Measurements from ENCODE around the gene PCDHGA10. TPM values are rescaled to one million over a fixed set of nuclear protein-coding genes. Genes with fewer than 3 reads are reported as not detected.
"Not testable (repeated sequence)": the region's sequence is repeated elsewhere in the genome, so short reads cannot be mapped to it uniquely, and the experiment has no call there.

The PCDHGA10 gene
- total RNA-seq, 5 donors from 2014 or later (not counting 1 experiment from before 2014, with no cell fraction given): 0.10 to 0.53 (median 0.32) TPM

DNA sequence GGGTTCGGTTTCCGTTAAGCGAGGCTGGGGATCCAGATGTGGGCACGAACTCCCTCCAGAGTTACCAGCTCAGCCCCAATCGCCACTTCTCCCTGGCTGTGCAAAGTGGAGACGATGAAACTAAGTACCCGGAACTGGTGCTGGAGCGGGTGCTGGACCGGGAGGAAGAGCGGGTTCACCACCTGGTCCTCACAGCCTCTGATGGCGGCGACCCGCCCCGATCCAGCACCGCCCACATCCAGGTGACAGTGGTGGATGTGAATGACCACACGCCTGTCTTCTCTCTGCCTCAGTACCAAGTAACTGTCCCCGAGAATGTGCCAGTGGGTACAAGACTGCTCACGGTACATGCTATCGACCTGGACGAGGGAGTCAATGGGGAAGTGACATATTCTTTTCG is 29.4 kb upstream of the PCDHGA10 start:
- Mint-ChIP-seq H3K4me1 (peaks cover 0 to 6% (median 0%) of the 10 kb centered on the region in 3 donors), H3K4me3 (no peak overlapping the region), H3K36me3 (peaks cover 10% of the 10 kb centered on the region), H3K9me3 (peaks cover under 1 to 39% (median 32%) of the 10 kb centered on the region in 3 donors), H3K27me3 (peaks cover 69 to 79% of the 10 kb centered on the region in 2 donors), H3K27ac (no peak overlapping the region)
- Histone ChIP-seq H3K4me1 (ENCODE audit: control insufficient read depth in 1 of 2, extremely low read depth in 1 of 2, insufficient read depth in 2 of 2, low read length in 2 of 2) (no peaks in the 10 kb centered on the region), H3K27me3 (replicated peaks in 1 of 2; ENCODE audit: control insufficient read depth in 2 of 2, extremely low read depth in 1 of 2, insufficient read depth in 2 of 2, low read length in 1 of 2) (peaks cover 17 to 37% of the 10 kb centered on the region in 2 experiments), H3K27ac (ENCODE audit: low read length) (no peak overlapping the region), H3K36me3 (ENCODE audit: control insufficient read depth in 2 of 2, extremely low read depth in 1 of 2, insufficient read depth in 1 of 2, low read length in 1 of 2) (no peaks in the 10 kb centered on the region), H3K4me3 (ENCODE audit: control insufficient read depth in 1 of 2, extremely low read depth in 1 of 2, low read length in 1 of 2) (no peak overlapping the region), H3K9me3 (peaks cover 11% of the 10 kb centered on the region)
- 38% methylated on average over 12 of the region's 21 CpGs for WGBS (ENCODE audit: insufficient coverage)
- no peak for ATAC-seq (replicated peaks in 1 of 4)
- CTCF ChIA-PET: no interaction called here
- no peak for DNase-seq
- POLR2A ChIA-PET: no interaction called here

DNA sequence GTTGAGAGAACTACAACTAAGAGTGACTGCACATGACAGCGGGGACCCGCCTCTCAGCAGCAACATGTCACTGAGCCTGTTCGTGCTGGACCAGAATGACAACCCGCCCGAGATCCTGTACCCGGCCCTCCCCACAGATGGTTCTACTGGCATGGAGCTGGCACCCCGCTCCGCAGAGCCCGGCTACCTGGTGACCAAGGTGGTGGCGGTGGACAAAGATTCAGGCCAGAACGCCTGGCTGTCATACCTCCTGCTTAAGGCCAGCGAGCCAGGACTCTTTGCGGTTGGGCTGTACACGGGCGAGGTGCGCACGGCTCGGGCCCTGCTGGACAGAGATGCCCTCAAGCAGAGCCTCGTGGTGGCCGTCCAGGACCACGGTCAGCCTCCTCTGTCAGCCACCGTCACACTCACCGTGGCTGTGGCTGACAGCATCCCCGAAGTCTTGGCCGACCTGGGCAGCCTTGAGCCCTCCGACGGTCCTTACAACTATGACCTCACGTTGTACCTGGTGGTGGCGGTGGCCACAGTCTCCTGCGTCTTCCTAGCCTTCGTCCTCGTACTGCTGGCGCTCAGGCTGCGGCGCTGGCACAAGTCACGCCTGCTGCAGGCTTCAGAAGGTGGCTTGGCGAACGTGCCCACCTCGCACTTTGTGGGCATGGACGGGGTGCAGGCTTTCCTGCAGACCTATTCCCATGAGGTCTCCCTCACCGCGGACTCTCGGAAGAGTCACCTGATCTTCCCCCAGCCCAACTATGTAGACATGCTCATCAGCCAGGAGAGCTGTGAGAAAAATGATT is 28.1 kb upstream of the PCDHGA10 start:
- peaks cover 0 to 6% (median 0%) of the 10 kb centered on the region in 3 donors for H3K4me1 Mint-ChIP-seq
- Histone ChIP-seq H3K27me3 (replicated peaks in 1 of 2; ENCODE audit: control insufficient read depth in 2 of 2, extremely low read depth in 1 of 2, insufficient read depth in 2 of 2, low read length in 1 of 2) (peaks cover 17 to 49% of the 10 kb centered on the region in 2 experiments), H3K4me1 (ENCODE audit: control insufficient read depth in 1 of 2, extremely low read depth in 1 of 2, insufficient read depth in 2 of 2, low read length in 2 of 2) (no peaks in the 10 kb centered on the region), H3K27ac (ENCODE audit: low read length) (no peak overlapping the region), H3K36me3 (ENCODE audit: control insufficient read depth in 2 of 2, extremely low read depth in 1 of 2, insufficient read depth in 1 of 2, low read length in 1 of 2) (no peaks in the 10 kb centered on the region), H3K9me3 (peaks cover 9% of the 10 kb centered on the region), H3K4me3 (ENCODE audit: control insufficient read depth in 1 of 2, extremely low read depth in 1 of 2, low read length in 1 of 2) (no peak overlapping the region)
- H3K4me3 Mint-ChIP-seq: no peak overlapping the region
- peaks cover 4 to 37% (median 31%) of the 10 kb centered on the region in 3 donors for H3K9me3 Mint-ChIP-seq
- H3K36me3 Mint-ChIP-seq: peaks cover 7% of the 10 kb centered on the region
- DNase-seq (no peak), ATAC-seq (replicated peaks in 1 of 4) (no peak)
- no peak overlapping the region for H3K27ac Mint-ChIP-seq
- H3K27me3 Mint-ChIP-seq: peaks cover 71 to 80% of the 10 kb centered on the region in 2 donors
- WGBS (ENCODE audit: insufficient coverage): 55% methylated on average over 43 of the region's 43 CpGs
- ChIA-PET CTCF (no interaction called here), POLR2A (no interaction called here)

DNA sequence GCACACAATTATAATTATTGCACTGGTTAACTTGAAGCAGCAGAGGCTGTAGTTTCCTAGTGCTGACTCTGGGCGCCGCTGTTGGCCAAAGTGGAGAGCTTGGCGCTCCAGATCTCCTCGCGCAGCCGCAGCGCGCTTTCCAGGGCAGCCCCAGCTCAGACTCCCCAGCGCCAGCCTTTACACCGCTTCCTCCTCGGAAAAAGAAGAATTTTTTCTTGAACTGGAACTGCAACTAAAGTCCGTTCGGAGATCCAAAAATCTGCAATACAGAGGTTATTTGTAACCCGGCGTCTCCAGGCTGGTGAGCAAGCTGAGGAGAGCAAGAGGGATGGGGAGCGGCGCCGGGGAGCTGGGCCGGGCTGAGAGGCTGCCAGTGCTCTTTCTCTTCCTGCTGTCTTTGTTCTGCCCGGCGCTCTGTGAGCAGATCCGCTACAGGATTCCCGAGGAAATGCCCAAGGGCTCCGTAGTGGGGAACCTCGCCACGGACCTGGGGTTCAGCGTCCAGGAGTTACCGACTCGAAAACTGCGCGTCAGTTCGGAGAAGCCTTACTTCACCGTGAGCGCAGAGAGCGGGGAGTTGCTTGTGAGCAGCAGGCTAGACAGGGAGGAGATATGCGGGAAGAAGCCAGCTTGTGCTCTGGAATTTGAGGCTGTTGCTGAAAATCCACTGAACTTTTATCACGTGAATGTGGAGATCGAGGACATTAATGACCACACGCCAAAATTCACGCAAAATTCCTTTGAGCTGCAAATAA is 25.1 kb upstream of the PCDHGA10 start, which contains the start of gene PCDHGB4:
Gene PCDHGB4, plus strand, starts transcription at position 142 of the 755 bp plus-strand sequence. Its CDS starts 187 bp downstream, at position 329.
- H3K36me3 Mint-ChIP-seq: peaks cover 13% of the 10 kb centered on the region
- WGBS (ENCODE audit: insufficient coverage): 42% methylated on average over 11 of the region's 40 CpGs
- H3K27ac ChIP-seq (ENCODE audit: low read length); H3K27ac Mint-ChIP-seq; H3K4me1 ChIP-seq (ENCODE audit: control insufficient read depth in 1 of 2, extremely low read depth in 1 of 2, insufficient read depth in 2 of 2, low read length in 2 of 2); H3K9me3 ChIP-seq; H3K4me1 Mint-ChIP-seq; H3K36me3 ChIP-seq (ENCODE audit: control insufficient read depth in 2 of 2, extremely low read depth in 1 of 2, insufficient read depth in 1 of 2, low read length in 1 of 2); POLR2A ChIA-PET: not testable (repeated sequence)
- H3K9me3 Mint-ChIP-seq: peaks cover 8 to 47% (median 29%) of the 10 kb centered on the region in 3 donors
- DNase-seq (peak in 4 of 35 experiments; percentile 9 to 14 (median 12)), ATAC-seq (replicated peaks in 1 of 4) (peak in 3 of 4 experiments; percentile 58 to 77 (median 72))
- Histone ChIP-seq H3K4me3 (ENCODE audit: control insufficient read depth in 1 of 2, extremely low read depth in 1 of 2, low read length in 1 of 2) (peak within 1 kb of the TSS in 1 of 2 donors; percentile 17), H3K27me3 (replicated peaks in 1 of 2; ENCODE audit: control insufficient read depth in 2 of 2, extremely low read depth in 1 of 2, insufficient read depth in 2 of 2, low read length in 1 of 2) (peaks cover 22 to 50% of the 10 kb centered on the region in 2 experiments)
- peak within 1 kb of the TSS in 2 of 3 donors; percentile 17 to 25 for H3K4me3 Mint-ChIP-seq
- CTCF ChIA-PET: interaction anchor here in 1 of 2 donors (0.6 kb wide), 1 partner anchor 173 kb away, joined by 3 read pairs; no protein-coding TSS in a partner anchor
- H3K27me3 Mint-ChIP-seq: peaks cover 73 to 80% of the 10 kb centered on the region in 2 donors

DNA sequence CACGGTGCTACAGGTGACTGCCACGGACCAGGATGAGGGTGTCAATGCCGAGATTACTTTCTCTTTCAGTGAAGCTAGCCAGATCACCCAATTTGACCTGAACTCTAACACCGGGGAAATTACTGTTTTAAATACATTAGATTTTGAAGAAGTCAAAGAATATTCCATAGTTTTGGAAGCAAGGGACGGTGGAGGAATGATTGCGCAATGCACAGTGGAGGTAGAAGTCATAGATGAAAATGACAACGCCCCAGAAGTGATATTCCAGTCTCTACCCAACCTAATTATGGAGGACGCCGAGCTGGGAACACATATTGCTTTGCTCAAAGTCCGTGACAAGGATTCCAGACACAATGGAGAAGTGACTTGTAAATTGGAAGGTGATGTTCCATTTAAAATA is 24.1 kb upstream of the PCDHGA10 start:
- peaks cover 13% of the 10 kb centered on the region for H3K36me3 Mint-ChIP-seq

DNA sequence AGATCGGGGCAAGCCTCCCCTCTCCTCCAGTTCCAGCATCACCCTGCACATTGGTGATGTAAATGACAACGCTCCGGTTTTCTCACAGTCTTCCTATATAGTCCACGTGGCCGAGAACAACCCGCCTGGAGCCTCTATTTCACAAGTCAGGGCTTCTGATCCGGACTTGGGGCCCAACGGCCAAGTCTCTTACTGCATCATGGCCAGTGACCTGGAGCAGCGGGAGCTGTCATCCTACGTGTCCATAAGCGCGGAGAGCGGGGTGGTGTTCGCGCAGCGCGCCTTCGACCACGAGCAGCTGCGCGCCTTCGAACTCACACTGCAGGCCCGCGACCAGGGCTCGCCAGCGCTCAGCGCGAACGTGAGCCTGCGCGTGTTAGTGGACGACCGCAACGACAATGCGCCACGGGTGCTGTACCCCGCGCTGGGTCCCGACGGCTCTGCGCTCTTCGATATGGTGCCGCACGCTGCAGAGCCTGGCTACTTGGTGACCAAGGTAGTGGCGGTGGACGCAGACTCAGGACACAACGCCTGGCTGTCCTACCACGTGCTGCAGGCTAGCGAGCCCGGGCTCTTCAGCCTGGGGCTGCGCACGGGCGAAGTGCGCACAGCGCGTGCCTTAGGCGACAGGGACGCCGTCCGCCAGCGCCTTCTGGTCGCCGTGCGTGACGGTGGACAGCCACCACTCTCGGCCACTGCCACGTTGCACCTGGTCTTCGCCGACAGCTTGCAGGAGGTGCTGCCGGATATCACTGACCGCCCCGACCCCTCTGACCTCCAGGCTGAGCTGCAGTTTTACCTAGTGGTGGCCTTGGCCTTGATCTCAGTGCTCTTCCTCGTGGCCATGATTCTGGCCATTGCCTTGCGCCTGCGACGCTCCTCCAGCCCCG is 23.4 kb upstream of the PCDHGA10 start:
- Mint-ChIP-seq H3K9me3 (peaks cover 13 to 53% (median 33%) of the 10 kb centered on the region in 3 donors), H3K4me3 (peak overlapping the region in 1 of 3 donors; percentile 27), H3K36me3 (peaks cover 16% of the 10 kb centered on the region), H3K27me3 (peaks cover 72 to 80% of the 10 kb centered on the region in 2 donors), H3K4me1 (no peaks in the 10 kb centered on the region), H3K27ac (no peak overlapping the region)
- no peaks in the 10 kb centered on the region for H3K4me1 ChIP-seq (ENCODE audit: control insufficient read depth in 1 of 2, extremely low read depth in 1 of 2, insufficient read depth in 2 of 2, low read length in 2 of 2)
- peak overlapping the region in 1 of 2 donors; percentile 32 for H3K4me3 ChIP-seq (ENCODE audit: control insufficient read depth in 1 of 2, extremely low read depth in 1 of 2, low read length in 1 of 2)
- no peak for DNase-seq
- ATAC-seq (replicated peaks in 1 of 4): no peak
- H3K27ac ChIP-seq (ENCODE audit: low read length): no peak overlapping the region
- ChIA-PET POLR2A (no interaction called here), CTCF (interaction anchor here in 1 of 2 donors (0.5 kb wide), 1 partner anchor 59 kb away, joined by 3 read pairs; the partner anchor contains the start of gene PCDHGA1)
- peaks cover 22 to 50% of the 10 kb centered on the region in 2 experiments for H3K27me3 ChIP-seq (replicated peaks in 1 of 2; ENCODE audit: control insufficient read depth in 2 of 2, extremely low read depth in 1 of 2, insufficient read depth in 2 of 2, low read length in 1 of 2)
- H3K9me3 ChIP-seq: peaks cover 13% of the 10 kb centered on the region
- WGBS (ENCODE audit: insufficient coverage): 57% methylated on average over 77 of the region's 77 CpGs
- no peaks in the 10 kb centered on the region for H3K36me3 ChIP-seq (ENCODE audit: control insufficient read depth in 2 of 2, extremely low read depth in 1 of 2, insufficient read depth in 1 of 2, low read length in 1 of 2)

More for the DNA sequence above, 24.1 kb upstream of the PCDHGA10 start:
- peaks cover 8 to 47% (median 28%) of the 10 kb centered on the region in 3 donors for H3K9me3 Mint-ChIP-seq
- H3K27me3 Mint-ChIP-seq: peaks cover 71 to 80% of the 10 kb centered on the region in 2 donors
- DNase-seq (no peak), ATAC-seq (replicated peaks in 1 of 4) (no peak)
- Histone ChIP-seq H3K36me3 (ENCODE audit: control insufficient read depth in 2 of 2, extremely low read depth in 1 of 2, insufficient read depth in 1 of 2, low read length in 1 of 2) (no peaks in the 10 kb centered on the region), H3K27me3 (replicated peaks in 1 of 2; ENCODE audit: control insufficient read depth in 2 of 2, extremely low read depth in 1 of 2, insufficient read depth in 2 of 2, low read length in 1 of 2) (peaks cover 18 to 49% of the 10 kb centered on the region in 2 experiments), H3K4me1 (ENCODE audit: control insufficient read depth in 1 of 2, extremely low read depth in 1 of 2, insufficient read depth in 2 of 2, low read length in 2 of 2) (no peaks in the 10 kb centered on the region), H3K9me3 (peaks cover 12% of the 10 kb centered on the region), H3K27ac (ENCODE audit: low read length) (no peak overlapping the region), H3K4me3 (ENCODE audit: control insufficient read depth in 1 of 2, extremely low read depth in 1 of 2, low read length in 1 of 2) (peak overlapping the region in 1 of 2 donors; percentile 17)
- H3K4me3 Mint-ChIP-seq: no peak overlapping the region
- H3K27ac Mint-ChIP-seq: no peak overlapping the region
- H3K4me1 Mint-ChIP-seq: no peaks in the 10 kb centered on the region
- WGBS (ENCODE audit: insufficient coverage): 47% methylated on average over 2 of the region's 10 CpGs
- CTCF ChIA-PET: no interaction called here
- POLR2A ChIA-PET: no interaction called here
